GF-D8 (cell line): ENCODE measurements around the gene POU1F1.
"Not testable (repeated sequence)": the region's sequence is repeated elsewhere in the genome, so short reads cannot be mapped to it uniquely, and the experiment has no call there.

Experiments used
- DNase-seq: peaks from one replicate; lab custom pipeline; 2025; lab: John Stamatoyannopoulos, UW

Gene POU1F1

DNA sequence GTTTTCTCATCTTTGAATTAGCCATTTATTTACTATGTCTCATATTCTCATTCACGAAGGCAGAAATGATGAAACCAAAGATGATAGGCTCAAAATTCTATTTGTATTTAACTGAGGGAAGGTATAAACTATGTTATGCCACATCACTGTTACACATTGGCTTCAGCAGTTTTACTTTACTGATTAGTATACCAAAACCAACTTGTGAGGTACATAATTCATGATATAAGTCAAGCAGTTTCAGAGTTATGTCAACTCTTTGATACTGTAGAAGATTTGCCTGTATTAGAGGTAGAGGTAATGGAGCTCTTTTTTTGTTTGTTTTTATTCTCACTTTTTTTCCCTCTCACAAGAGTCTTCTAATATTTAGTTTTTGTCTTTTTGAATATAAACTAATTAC lies 26.4 kb downstream of the POU1F1 start:
- DNase-seq, result no peak

DNA sequence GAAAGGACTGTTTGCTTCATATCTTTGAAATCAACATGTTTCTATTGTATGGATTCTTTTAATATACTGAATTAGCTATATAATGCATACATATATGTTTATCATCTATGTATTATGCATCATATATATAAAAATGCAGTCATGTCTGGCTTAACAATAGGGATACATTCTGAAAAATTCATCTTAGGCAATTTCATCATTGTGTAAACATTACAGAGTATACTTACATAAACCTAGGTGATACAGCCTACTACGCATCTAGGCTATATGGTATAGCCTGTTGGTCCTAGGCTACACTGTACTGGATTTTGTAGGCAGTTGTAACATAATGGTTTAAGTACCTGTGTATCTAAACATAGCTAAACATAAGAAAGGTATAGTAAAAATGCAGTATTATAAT lies 27.6 kb downstream of the POU1F1 start:
- no peak for DNase-seq

DNA sequence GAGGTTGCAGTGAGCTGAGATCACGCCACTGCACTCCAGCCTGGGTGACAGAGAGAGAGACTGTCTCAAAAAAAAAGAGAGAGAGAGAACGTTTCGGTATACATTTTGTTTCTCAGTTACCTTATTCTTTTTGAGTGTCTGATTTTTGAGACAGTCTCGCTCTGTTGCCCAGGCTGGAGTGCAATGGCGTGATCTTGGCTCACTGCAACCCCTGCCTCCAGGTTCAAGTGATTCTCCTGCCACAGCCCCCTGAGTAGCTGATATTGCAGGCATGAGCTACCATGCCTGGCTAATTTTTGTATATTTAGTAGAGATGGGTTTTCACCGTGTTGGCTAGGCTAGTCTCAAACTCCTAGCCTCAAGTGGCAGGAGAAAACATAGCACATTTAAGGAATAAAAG lies 28.2 kb downstream of the POU1F1 start:
- DNase-seq, result not testable (repeated sequence)

DNA sequence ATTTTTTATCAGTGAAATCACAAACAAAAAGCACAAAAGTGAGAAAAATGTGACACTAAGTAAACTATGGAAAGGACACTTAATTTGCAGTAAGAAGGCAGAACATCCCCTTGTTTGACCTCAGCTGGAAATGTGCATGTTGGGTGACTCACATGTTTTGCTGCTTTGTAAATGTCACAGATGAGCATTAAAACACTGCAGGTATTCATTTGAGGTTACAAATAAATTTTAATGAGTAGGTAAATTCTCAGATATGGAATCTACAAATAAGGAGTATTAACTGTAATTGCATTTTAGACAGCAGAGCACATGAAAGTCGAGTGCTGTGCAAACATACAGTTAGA lies 29.0 kb downstream of the POU1F1 start:
- no peak for DNase-seq

GRCh38 chr3:87246662-87247429 lies 29.5 kb downstream of the POU1F1 start:
- no peak for DNase-seq

- no peak for DNase-seq
These were observed 40.3 kb downstream of the POU1F1 start for GRCh38 chr3:87236093-87236492.

DNA sequence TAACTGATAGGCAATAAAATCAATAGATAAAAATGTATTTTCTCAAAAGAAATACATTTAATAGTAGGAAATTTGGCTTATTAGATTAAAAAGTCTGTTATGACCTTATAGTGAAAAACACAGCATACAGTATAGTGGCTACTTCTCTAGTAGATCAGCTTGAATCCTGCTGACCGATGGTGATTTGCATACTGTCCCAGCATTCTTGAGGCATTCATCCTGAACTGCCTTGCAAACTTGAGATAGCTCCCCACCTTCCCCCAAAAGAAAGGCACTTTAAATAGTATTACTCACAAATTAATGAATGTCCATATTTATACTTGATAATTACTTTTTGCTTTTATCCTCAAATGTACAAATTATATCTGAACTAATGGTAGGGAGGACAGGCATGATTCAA lies 42.6 kb downstream of the POU1F1 start:
- DNase-seq, result no peak

- DNase-seq, result no peak
These were observed 47.3 kb downstream of the POU1F1 start for GRCh38 chr3:87229113-87229512.

DNA sequence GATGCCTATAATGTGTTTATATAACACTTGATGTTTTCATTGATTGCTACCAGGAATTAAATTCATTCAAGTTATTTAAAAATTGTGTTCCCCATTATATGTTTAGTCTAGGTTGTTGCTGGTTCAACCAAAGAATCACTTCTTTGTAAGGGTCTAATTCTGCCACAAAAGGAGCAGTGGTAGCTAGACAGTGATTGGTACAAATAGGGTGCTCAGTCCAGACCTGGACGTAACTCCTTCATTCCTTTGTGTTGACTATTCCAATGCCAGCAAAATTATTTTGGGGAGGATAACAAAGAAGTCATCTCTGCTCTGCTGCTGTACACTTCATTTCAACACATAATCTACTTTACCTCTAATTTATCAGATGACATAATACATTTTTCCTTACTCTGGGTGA lies 48.1 kb downstream of the POU1F1 start:
- DNase-seq, result no peak

GRCh38 chr3:87227835-87228144 lies 48.6 kb downstream of the POU1F1 start:
- no peak for DNase-seq

- DNase-seq, result peak; percentile 71
These were observed 49.1 kb downstream of the POU1F1 start, which contains the start of gene CHMP2B for GRCh38 chr3:87227104-87227834. Gene CHMP2B, plus strand, starts transcription at chr3:87227309. Its CDS starts 214 bp downstream, at chr3:87227523.

DNA sequence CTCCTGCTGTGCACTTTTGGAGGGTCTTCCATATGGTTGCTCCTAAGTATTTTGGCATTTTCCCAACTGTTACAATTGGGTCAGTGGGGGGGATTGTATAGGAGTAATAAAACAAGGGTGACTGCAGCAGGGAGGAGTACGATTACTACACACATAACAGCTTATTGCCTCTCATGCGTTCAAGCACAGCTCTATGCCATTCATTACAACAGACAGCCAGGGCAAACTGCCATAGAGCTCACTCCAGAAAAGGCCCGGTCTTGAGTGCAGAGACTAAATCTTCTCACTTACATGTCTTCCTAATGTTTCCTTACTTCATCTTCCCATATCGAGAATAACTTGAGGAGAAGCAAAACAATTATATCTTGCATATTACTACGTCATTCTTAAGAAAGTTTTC lies 50.7 kb downstream of the POU1F1 start:
- DNase-seq, result no peak

GRCh38 chr3:87219611-87220010 lies 56.8 kb downstream of the POU1F1 start:
- DNase-seq, result no peak

- DNase-seq, result no peak
These were observed 57.8 kb downstream of the POU1F1 start for GRCh38 chr3:87218560-87218959.
